ENCODE results near the gene ZMAT3. TPM values are rescaled to one million over a fixed set of nuclear protein-coding genes. Genes with fewer than 3 reads are reported as not detected.
A peak's percentile ranks its signal among the peaks of the same experiment; 100 is the strongest.

The ZMAT3 gene
- total RNA-seq, 4 donors from 2014 or later = 8.3 to 11.7 (median 10.0) TPM

- H3K36me3 ChIP-seq = no peaks in the 10 kb centered on the region
- H3K4me3 ChIP-seq = no peak overlapping the region
- no peaks in the 10 kb centered on the region for H3K27me3 ChIP-seq
- TF ChIP-seq POLR2A (IDR thresholded peaks at IDR 0.05) = no peak
- no peak for TF ChIP-seq CTCF (IDR thresholded peaks at IDR 0.05)
- H3K27ac ChIP-seq = no peak overlapping the region
- H3K4me1 ChIP-seq = peaks cover 0 to 6% (median 0%) of the 10 kb centered on the region in 4 donors
- no peak for DNase-seq
- H3K9me3 ChIP-seq = no peaks in the 10 kb centered on the region
These were observed 4.8 kb upstream of the ZMAT3 start for GRCh38 chr3:179076243-179077027.

- H3K27ac ChIP-seq = no peak overlapping the region
- H3K4me1 ChIP-seq = peaks cover 0 to 17% (median 4%) of the 10 kb centered on the region in 4 donors
- no peaks in the 10 kb centered on the region for H3K27me3 ChIP-seq
- no peaks in the 10 kb centered on the region for H3K9me3 ChIP-seq
- H3K4me3 ChIP-seq = no peak overlapping the region
- TF ChIP-seq POLR2A (IDR thresholded peaks at IDR 0.05) = no peak
- no peaks in the 10 kb centered on the region for H3K36me3 ChIP-seq
- no peak for DNase-seq
These were observed 3.0 kb upstream of the ZMAT3 start for GRCh38 chr3:179074656-179075055.

GRCh38 chr3:179073816-179074215, 2.2 kb upstream of the ZMAT3 start:
- Histone ChIP-seq H3K27me3 (no peaks in the 10 kb centered on the region), H3K4me3 (no peak overlapping the region), H3K36me3 (no peaks in the 10 kb centered on the region), H3K9me3 (no peaks in the 10 kb centered on the region), H3K27ac (no peak overlapping the region), H3K4me1 (peaks cover 0 to 20% (median 4%) of the 10 kb centered on the region in 4 donors)
- no peak for DNase-seq
- TF ChIP-seq CTCF (IDR thresholded peaks at IDR 0.05) (no peak), POLR2A (IDR thresholded peaks at IDR 0.05) (no peak)

GRCh38 chr3:179072100-179072438, 460 bp upstream of the ZMAT3 start:
- TF ChIP-seq POLR2A (IDR thresholded peaks at IDR 0.05) (no peak), CTCF (IDR thresholded peaks at IDR 0.05) (no peak)
- DNase-seq = peak in 2 of 3 donors; percentile 70 to 76
- Histone ChIP-seq H3K27ac (peak overlapping the region; percentile 81 to 93 (median 92)), H3K9me3 (no peaks in the 10 kb centered on the region), H3K4me3 (peak overlapping the region; percentile 72 to 95 (median 92)), H3K27me3 (no peaks in the 10 kb centered on the region), H3K4me1 (peaks cover 0 to 20% (median 4%) of the 10 kb centered on the region in 4 donors), H3K36me3 (peaks cover 0 to 4% (median 0%) of the 10 kb centered on the region in 3 donors)

GRCh38 chr3:179071027-179071322, 634 bp downstream of the ZMAT3 start:
- TF ChIP-seq POLR2A (IDR thresholded peaks at IDR 0.05) = no peak
- no peak for TF ChIP-seq CTCF (IDR thresholded peaks at IDR 0.05)
- no peak for DNase-seq
- H3K27ac ChIP-seq = peak overlapping the region; percentile 81 to 93 (median 92)
- H3K36me3 ChIP-seq = peaks cover 0 to 9% (median 0%) of the 10 kb centered on the region in 3 donors
- peak overlapping the region; percentile 72 to 95 (median 92) for H3K4me3 ChIP-seq
- H3K4me1 ChIP-seq = peaks cover 0 to 20% (median 4%) of the 10 kb centered on the region in 4 donors
- H3K27me3 ChIP-seq = no peaks in the 10 kb centered on the region
- H3K9me3 ChIP-seq = no peaks in the 10 kb centered on the region

GRCh38 chr3:179069762-179070390, 1.7 kb downstream of the ZMAT3 start:
- Histone ChIP-seq H3K4me3 (peak overlapping the region in 1 of 4 donors; percentile 95), H3K27ac (no peak overlapping the region), H3K36me3 (peaks cover 0 to 9% (median 0%) of the 10 kb centered on the region in 3 donors), H3K27me3 (no peaks in the 10 kb centered on the region), H3K9me3 (no peaks in the 10 kb centered on the region), H3K4me1 (peaks cover 0 to 20% (median 4%) of the 10 kb centered on the region in 4 donors)
- no peak for TF ChIP-seq CTCF (IDR thresholded peaks at IDR 0.05)
- no peak for DNase-seq

Measured in Peyer's patch (tissue), 4 donors.